Fibroblast of the aortic adventitia (primary cell): ENCODE results near the gene ADAMTS1. TPM values are rescaled to one million over a fixed set of nuclear protein-coding genes. Genes with fewer than 3 reads are reported as not detected.

Experiments
- DNase-seq: peaks from one replicate; pipeline ENCODE4 v3.0.0-alpha.2; 2010; ENCODE audit warnings: low read depth
- H3K4me3 ChIP-seq: 2 replicates; pipeline ENCODE4 v1.5.1; 2011; ENCODE audit warnings: low read depth, mild to moderate bottlenecking, control low read depth, low read length, moderate library complexity
- total RNA-seq: library from RNA; depleted of rRNA; stranded (reverse); fragments of >200 nt; gene quantifications from 2 replicates; pipeline ENCODE4 v1.2.3, GENCODE V29; 2012; ENCODE audit warnings: low replicate concordance
- TF ChIP-seq, protein P1 (sequence below): IDR thresholded peaks from 2 replicates; pipeline ENCODE4 v1.5.1; 2011; ENCODE audit warnings: mild to moderate bottlenecking, low read length, control low read depth, inconsistent platforms; ENCODE audit not compliant: insufficient read depth

ADAMTS1 gene
- total RNA-seq, 1 donor: 284 TPM

DNA sequence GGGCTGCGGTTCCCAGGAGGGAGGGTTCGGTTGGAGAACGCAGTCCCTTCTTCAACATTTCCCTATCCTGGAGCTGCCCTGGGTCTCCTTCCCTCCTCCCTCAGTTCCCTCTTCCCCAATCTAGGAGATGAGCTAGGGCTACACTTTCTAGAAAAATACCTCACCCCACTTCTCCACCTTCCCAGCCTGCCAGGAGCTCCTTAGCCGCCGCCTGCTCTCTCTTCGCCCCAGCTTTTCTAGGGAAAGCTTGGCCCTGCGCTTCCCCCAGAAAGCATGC lies 488 bp upstream of the ADAMTS1 start:
- TF ChIP-seq, protein P1, sequence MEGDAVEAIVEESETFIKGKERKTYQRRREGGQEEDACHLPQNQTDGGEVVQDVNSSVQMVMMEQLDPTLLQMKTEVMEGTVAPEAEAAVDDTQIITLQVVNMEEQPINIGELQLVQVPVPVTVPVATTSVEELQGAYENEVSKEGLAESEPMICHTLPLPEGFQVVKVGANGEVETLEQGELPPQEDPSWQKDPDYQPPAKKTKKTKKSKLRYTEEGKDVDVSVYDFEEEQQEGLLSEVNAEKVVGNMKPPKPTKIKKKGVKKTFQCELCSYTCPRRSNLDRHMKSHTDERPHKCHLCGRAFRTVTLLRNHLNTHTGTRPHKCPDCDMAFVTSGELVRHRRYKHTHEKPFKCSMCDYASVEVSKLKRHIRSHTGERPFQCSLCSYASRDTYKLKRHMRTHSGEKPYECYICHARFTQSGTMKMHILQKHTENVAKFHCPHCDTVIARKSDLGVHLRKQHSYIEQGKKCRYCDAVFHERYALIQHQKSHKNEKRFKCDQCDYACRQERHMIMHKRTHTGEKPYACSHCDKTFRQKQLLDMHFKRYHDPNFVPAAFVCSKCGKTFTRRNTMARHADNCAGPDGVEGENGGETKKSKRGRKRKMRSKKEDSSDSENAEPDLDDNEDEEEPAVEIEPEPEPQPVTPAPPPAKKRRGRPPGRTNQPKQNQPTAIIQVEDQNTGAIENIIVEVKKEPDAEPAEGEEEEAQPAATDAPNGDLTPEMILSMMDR: no peak
- peak overlapping the region; percentile 99 for H3K4me3 ChIP-seq
- DNase-seq: no peak

DNA sequence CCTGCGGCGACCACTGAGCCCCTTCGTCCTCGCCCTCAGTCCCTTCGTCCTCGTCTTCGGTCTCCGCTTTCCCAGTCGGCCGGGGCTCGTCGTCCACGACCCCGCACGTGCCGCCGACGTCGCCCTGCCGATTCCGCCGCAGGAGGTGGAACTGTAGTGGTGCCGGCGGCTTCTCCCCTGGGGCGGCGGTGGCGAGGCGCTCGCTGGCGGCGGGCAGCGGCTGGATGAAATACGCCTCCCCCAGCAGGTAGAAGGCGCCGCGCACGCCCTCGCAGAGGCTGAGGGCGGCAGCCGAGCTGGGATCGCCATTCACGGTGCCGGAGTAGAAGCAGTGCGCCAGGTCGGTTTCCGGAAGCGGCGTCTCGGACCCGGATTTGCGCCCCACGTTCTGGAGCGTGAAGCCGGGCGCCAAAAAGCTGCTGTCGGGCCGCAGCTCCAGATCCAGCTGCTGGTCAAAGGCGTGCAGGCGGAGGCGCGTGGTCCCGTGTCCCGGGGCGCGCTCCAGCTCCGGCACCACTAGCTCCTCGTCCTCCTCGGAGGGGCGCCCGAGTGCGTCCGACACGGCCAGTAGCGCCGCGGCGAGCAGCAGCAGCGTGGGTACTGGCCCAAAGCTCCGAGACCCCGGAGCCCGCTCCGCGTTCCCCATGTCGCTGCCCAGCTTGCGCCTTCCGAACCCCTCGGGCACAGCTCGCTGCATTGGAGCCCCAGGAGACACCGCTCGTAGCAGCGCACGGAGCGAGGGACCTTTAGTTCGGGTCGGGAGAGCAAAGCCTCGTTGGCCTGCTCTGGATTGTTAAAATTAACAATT lies 747 bp downstream of the ADAMTS1 start:
- peak overlapping the region; percentile 99 for H3K4me3 ChIP-seq
- TF ChIP-seq, protein P1: peak; percentile 22
- peak; percentile 34 for DNase-seq

DNA sequence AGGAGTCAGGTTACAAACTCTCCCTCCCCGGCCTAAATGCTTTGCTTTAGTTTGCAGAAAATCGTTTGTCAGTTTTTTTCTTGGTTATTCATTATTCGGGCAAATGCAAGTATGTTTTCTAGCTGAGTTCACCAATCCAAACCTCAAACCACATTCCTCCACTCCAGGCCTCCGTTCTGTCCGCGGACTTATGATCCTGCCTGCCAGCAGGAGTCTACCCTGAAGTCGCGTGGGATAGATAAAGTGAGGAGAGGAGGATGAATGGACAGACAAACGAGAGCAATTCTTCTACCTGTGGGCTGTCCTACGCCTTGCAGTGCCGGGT lies 1.3 kb downstream of the ADAMTS1 start:
- peak overlapping the region; percentile 99 for H3K4me3 ChIP-seq
- TF ChIP-seq, protein P1: no peak
- DNase-seq: peak; percentile 42

DNA sequence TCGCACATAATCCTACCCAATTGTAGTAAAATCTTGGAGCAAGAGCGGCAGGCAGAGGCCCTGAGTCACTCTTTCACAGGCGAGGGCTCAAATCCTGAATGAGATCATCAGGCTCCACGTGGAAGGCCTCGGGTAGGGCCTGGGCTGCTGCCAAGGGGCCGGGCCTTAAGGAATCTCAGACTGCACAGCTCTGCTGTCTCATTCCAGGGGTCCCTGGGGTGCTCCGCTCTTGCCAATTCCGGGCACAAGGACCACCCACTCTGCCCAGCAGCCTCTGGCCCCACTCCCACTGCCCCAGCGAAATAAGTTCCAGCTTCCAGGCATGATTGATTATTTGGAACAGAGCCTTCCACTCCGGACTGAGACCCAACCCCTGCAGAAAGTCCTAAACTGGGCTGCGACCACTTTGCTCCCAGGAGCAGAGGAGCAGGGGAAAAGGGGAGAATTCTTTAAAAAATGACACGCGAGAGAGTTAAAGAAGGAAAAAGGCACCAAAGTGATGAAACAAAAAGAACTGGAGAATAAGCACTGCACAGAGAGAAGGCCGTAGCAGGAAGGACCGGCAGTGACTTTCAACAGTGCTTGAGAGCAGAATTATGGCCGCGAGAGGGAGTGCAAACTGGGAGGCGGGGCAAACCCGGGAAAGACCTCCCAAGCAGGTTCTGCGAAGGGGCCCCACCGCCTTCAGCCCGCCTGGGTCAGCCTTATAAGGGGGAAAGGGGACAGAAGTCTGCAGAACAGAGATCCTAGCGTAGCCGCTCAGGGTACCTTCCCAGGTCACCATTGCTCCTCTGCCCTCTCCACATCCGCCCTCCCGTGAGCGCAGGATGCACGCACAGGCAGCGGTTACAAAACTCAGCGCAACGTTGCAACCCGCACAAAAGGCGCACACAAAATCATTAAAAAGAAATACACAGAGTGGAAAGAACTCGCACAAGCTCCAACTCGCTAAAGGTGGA lies 2.0 kb downstream of the ADAMTS1 start:
- DNase-seq: peak; percentile 97
- TF ChIP-seq, protein P1: peak; percentile 39
- peak overlapping the region; percentile 99 for H3K4me3 ChIP-seq

DNA sequence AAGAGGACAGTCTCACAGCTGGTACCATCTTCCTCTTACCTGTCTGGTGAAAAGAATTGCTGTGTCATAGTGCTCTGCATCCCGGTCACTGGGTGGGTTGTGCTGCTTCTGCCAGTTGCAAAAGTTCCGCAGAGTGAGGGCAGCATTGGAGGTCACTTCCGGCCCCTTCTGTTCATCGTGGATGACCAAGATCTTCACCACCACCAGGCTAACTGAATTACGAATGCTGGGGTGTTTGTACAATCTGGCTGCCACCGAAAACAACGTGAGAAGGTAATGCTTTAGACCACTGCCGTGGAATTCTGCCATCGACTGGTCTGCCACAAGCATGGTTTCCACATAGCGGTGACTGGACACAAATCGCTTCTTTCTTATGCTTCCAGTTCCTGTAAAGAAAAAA lies 2.9 kb downstream of the ADAMTS1 start:
- DNase-seq: peak; percentile 68
- H3K4me3 ChIP-seq: peak overlapping the region; percentile 99
- TF ChIP-seq, protein P1: no peak

DNA sequence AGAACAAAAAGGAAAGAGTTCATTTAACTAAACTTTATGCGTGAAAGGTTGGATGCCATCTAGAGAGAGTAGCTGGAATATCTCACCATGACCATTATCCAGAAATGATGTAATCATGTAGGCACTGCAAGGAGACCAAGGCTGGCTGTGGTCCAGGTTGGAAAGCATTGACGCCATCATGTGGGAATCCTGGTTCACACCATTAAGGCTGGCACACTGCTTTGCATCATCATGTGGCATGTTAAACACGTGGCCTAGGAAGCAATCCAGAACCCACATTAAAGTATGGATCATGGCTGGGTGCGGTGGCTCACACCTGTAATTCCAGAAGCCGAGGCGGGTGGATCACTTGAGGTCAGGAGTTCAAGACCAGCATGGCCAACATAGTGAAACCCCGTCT lies 4.3 kb downstream of the ADAMTS1 start:
- peak; percentile 91 for DNase-seq
- peak overlapping the region; percentile 99 for H3K4me3 ChIP-seq
- TF ChIP-seq, protein P1: peak; percentile 30
